H1 (cell line): ENCODE data around the gene CLPTM1L. TPM values are rescaled to one million over a fixed set of nuclear protein-coding genes. Genes with fewer than 3 reads are reported as not detected.
A peak's percentile ranks its signal among the peaks of the same experiment; 100 is the strongest.

Experiments
- CTCF ChIA-PET: fragments of 300-600 bp; sonication (Branson Sonifier 250); formaldehyde crosslinking; loops from one replicate; lab custom pipeline; 2021; ENCODE audit not compliant: partially characterized antibody; lab: Charles Lee
- POLR2A ChIA-PET: fragments of 300-600 bp; sonication (Branson Sonifier 250); formaldehyde crosslinking; loops from one replicate; lab custom pipeline; 2021; ENCODE audit warnings: inconsistent platforms; ENCODE audit not compliant: partially characterized antibody; lab: Charles Lee
- DNase-seq, 2 experiments: peaks; one replicate each; pipeline versions ENCODE4 v3.0.0 to v3.0.0-alpha.2; 2010 to 2022; ENCODE audit warnings: low spot score in 2 of 2, low read depth in 1 of 2, mixed read lengths in 1 of 2
- FAIRE-seq: peaks from 2 replicates; lab custom pipeline; 2011; peaks lifted over from hg19 to GRCh38; lab: Jason Lieb, UNC
- H2AFZ ChIP-seq: 2 replicates; pipeline ENCODE4 v1.8.1; 2012; ENCODE audit warnings: low read length, inconsistent platforms
- H2AK5ac ChIP-seq: 2 replicates; pipeline ENCODE4 v1.6.1; 2013; ENCODE audit warnings: low read depth, low read length
- H2BK120ac ChIP-seq: replicated peaks from 2 replicates; pipeline ENCODE3; 2013; ENCODE audit warnings: low read depth, low read length, inconsistent platforms
- H2BK12ac ChIP-seq: 2 replicates; pipeline ENCODE4 v1.6.1; 2013; ENCODE audit warnings: low read depth, low read length
- H2BK15ac ChIP-seq: 2 replicates; pipeline ENCODE4 v1.6.1; 2013; ENCODE audit warnings: low read length
- H2BK20ac ChIP-seq: 2 replicates; pipeline ENCODE4 v1.6.1; 2013; ENCODE audit warnings: low read length
- H2BK5ac ChIP-seq: 2 replicates; pipeline ENCODE4 v1.6.1; 2013; ENCODE audit warnings: low read depth, low read length
- H3K14ac ChIP-seq: 2 replicates; pipeline ENCODE4 v1.6.1; 2013; ENCODE audit warnings: inconsistent platforms; ENCODE audit not compliant: insufficient read length
- H3K18ac ChIP-seq: 2 replicates; pipeline ENCODE4 v1.6.1; 2013; ENCODE audit warnings: low read length; ENCODE audit errors: extremely low read depth
- H3K23ac ChIP-seq: 2 replicates; pipeline ENCODE4 v1.6.1; 2013; ENCODE audit warnings: inconsistent platforms; ENCODE audit not compliant: insufficient read length
- H3K23me2 ChIP-seq: 2 replicates; pipeline ENCODE4 v1.6.1; 2013; ENCODE audit warnings: low read depth, low read length
- H3K27ac ChIP-seq: 2 replicates; pipeline ENCODE4 v1.6.1; 2011; ENCODE audit warnings: low read depth, low read length, inconsistent platforms
- H3K27me3 ChIP-seq, 4 experiments: replicated peaks in 1 of 4; 1 replicate in 1 of 4; 2 replicates in 3 of 4; pipeline versions ENCODE4 v1.6.1 to v1.8.1; 2011 to 2013; ENCODE audit warnings: low read length in 3 of 4, mild to moderate bottlenecking in 3 of 4, inconsistent platforms in 2 of 4, mixed read lengths in 2 of 4, moderate library complexity in 1 of 4; ENCODE audit not compliant: control insufficient read depth in 3 of 4, insufficient read depth in 3 of 4; ENCODE audit errors: extremely low read depth in 1 of 4
- H3K36me3 ChIP-seq, 4 experiments: 2 replicates each; pipeline versions ENCODE4 v1.6.1 to v1.8.1; 2011 to 2013; ENCODE audit warnings: mild to moderate bottlenecking in 4 of 4, low read length in 3 of 4, moderate library complexity in 2 of 4, control low read depth in 1 of 4, inconsistent platforms in 1 of 4; ENCODE audit not compliant: insufficient read depth in 4 of 4, control insufficient read depth in 2 of 4
- H3K4ac ChIP-seq: replicated peaks from 2 replicates; pipeline ENCODE3; 2013; ENCODE audit warnings: low read length, low read depth, mixed read lengths, inconsistent platforms; ENCODE audit not compliant: insufficient read length
- H3K4me1 ChIP-seq, 4 experiments: replicated peaks in 1 of 4; 1 replicate in 1 of 4; 2 replicates in 3 of 4; pipeline versions ENCODE4 v1.6.1 to v1.8.1; 2011 to 2013; ENCODE audit warnings: low read length in 3 of 4, inconsistent platforms in 2 of 4, mixed read lengths in 1 of 4; ENCODE audit not compliant: insufficient read depth in 4 of 4, control insufficient read depth in 3 of 4
- H3K4me2 ChIP-seq, 2 experiments: 2 replicates each; pipeline versions ENCODE4 v1.6.1 to v1.8.1; 2011 to 2013; ENCODE audit warnings: low read depth in 2 of 2, low read length in 2 of 2, control low read depth in 1 of 2, inconsistent platforms in 1 of 2, mild to moderate bottlenecking in 1 of 2; ENCODE audit not compliant: insufficient read depth in 1 of 2
- H3K4me3 ChIP-seq, 4 experiments: fragments of 200-600, 300-600 bp in 1 of 4; sonication (generic), shearing (Covaris generic), sonication (Bioruptor Twin) in 1 of 4; 2 replicates each; pipeline versions ENCODE4 v1.5.1 to v1.8.1; 2011 to 2016; ENCODE audit warnings: low read length in 4 of 4, low read depth in 3 of 4, control low read depth in 2 of 4, inconsistent platforms in 2 of 4, mild to moderate bottlenecking in 2 of 4, mixed read lengths in 1 of 4, moderate library complexity in 1 of 4; ENCODE audit not compliant: insufficient read depth in 2 of 4; ENCODE audit errors: extremely low read depth in 1 of 4
- H3K56ac ChIP-seq: replicated peaks from 2 replicates; pipeline ENCODE3; 2013; ENCODE audit warnings: low read depth, mild to moderate bottlenecking, mixed read lengths, low read length, inconsistent platforms; ENCODE audit not compliant: insufficient read length
- H3K79me1 ChIP-seq: 2 replicates; pipeline ENCODE4 v1.6.1; 2013; ENCODE audit warnings: low read depth, low read length, control low read depth
- H3K79me2 ChIP-seq, 2 experiments: 2 replicates each; pipeline versions ENCODE4 v1.6.1 to v1.8.1; 2012 to 2013; ENCODE audit warnings: low read length in 2 of 2, mild to moderate bottlenecking in 2 of 2, inconsistent platforms in 1 of 2; ENCODE audit not compliant: insufficient read depth in 2 of 2, control insufficient read depth in 1 of 2
- H3K9ac ChIP-seq, 4 experiments: replicated peaks in 1 of 4; 1 replicate in 1 of 4; 2 replicates in 3 of 4; pipeline versions ENCODE4 v1.6.1 to v1.8.1; 2011 to 2013; ENCODE audit warnings: low read depth in 3 of 4, low read length in 3 of 4, control low read depth in 2 of 4, mild to moderate bottlenecking in 2 of 4, moderate library complexity in 2 of 4, inconsistent platforms in 1 of 4; ENCODE audit errors: extremely low read depth in 1 of 4
- H3K9me3 ChIP-seq, 2 experiments: 2 replicates each; pipeline versions ENCODE4 v1.6.1 to v1.8.1; 2012 to 2013; ENCODE audit warnings: mild to moderate bottlenecking in 2 of 2, moderate library complexity in 2 of 2, control low read depth in 1 of 2, inconsistent platforms in 1 of 2, low read depth in 1 of 2, low read length in 1 of 2, mixed read lengths in 1 of 2; ENCODE audit not compliant: insufficient read depth in 2 of 2
- H4K20me1 ChIP-seq, 2 experiments: replicated peaks in 1 of 2; 2 replicates each; pipeline versions ENCODE3 to v1.8.1; 2011 to 2013; ENCODE audit warnings: inconsistent platforms in 2 of 2, low read length in 2 of 2, mild to moderate bottlenecking in 1 of 2; ENCODE audit not compliant: insufficient read depth in 2 of 2, control insufficient read depth in 1 of 2
- H4K5ac ChIP-seq: 2 replicates; pipeline ENCODE4 v1.6.1; 2013; ENCODE audit warnings: low read length, low read depth, mixed read lengths, inconsistent platforms; ENCODE audit not compliant: insufficient read length
- H4K8ac ChIP-seq: 2 replicates; pipeline ENCODE4 v1.8.0; 2013; ENCODE audit warnings: mild to moderate bottlenecking, moderate library complexity, low read length, inconsistent platforms; ENCODE audit not compliant: insufficient read depth; ENCODE audit errors: extremely low read depth
- H4K91ac ChIP-seq: replicated peaks from 2 replicates; pipeline ENCODE3; 2013; ENCODE audit warnings: low read length, mixed read lengths, inconsistent platforms; ENCODE audit not compliant: insufficient read length
- CHD2 ChIP-seq: IDR thresholded peaks from 2 replicates; pipeline ENCODE4 v1.6.1; 2012; ENCODE audit warnings: low read length, improper control_type of control experiment
- JUN ChIP-seq: IDR thresholded peaks from 2 replicates; pipeline ENCODE4 v1.6.1; 2011; ENCODE audit warnings: low read depth, mild to moderate bottlenecking, improper control_type of control experiment, low read length
- MAFK ChIP-seq: IDR thresholded peaks from 2 replicates; pipeline ENCODE4 v1.6.1; 2012; ENCODE audit warnings: low read depth, mild to moderate bottlenecking, improper control_type of control experiment, low read length
- POU5F1 ChIP-seq: IDR thresholded peaks from 2 replicates; pipeline ENCODE4 v1.6.1; 2011; ENCODE audit warnings: low read depth, mild to moderate bottlenecking, low read length, moderate library complexity
- RAD21 ChIP-seq, 2 experiments: IDR thresholded peaks in 1 of 2; conservative IDR thresholded peaks in 1 of 2; 2 replicates each; pipeline ENCODE4 v1.6.1; 2011; ENCODE audit warnings: low read depth in 2 of 2, low read length in 2 of 2, improper control_type of control experiment in 1 of 2, inconsistent platforms in 1 of 2, mild to moderate bottlenecking in 1 of 2, moderate library complexity in 1 of 2
- TAF1 ChIP-seq: IDR thresholded peaks from 2 replicates; pipeline ENCODE4 v1.6.1; 2011; ENCODE audit warnings: mild to moderate bottlenecking, low read depth, low read length
- WGBS, 2 experiments: shearing (Covaris generic) in 1 of 2; methylation state at CpG; one replicate each; pipeline versions ENCODE4 v1.1.6 to v1.1.7; 2013 to 2015; ENCODE audit warnings: low lambda C conversion rate in 2 of 2, mixed read lengths in 2 of 2, inconsistent platforms in 1 of 2, low coverage in 1 of 2, missing lambda C conversion rate in 1 of 2; ENCODE audit not compliant: insufficient replicate concordance in 2 of 2, insufficient coverage in 1 of 2, insufficient read length in 1 of 2; ENCODE audit errors: extremely low coverage in 1 of 2, missing lambda C conversion rate in 1 of 2; 5-methylcytosine and 5-hydroxymethylcytosine counted together
- polyA plus RNA-seq, 7 experiments: library from polyadenylated mRNA; depleted of rRNA in 3 of 7; stranded (reverse) in 5 of 7; unstranded in 2 of 7; fragments of >200 nt in 5 of 7; fragments of 200-250 nt in 2 of 7; gene quantifications; 1 replicate in 5 of 7; 2 replicates in 1 of 7; 4 replicates in 1 of 7; pipeline versions ENCODE4 v1.2.1 to v1.2.3, GENCODE V29; 2011 to 2013; ENCODE audit warnings: missing spikeins in 2 of 7, mixed read lengths in 2 of 7
- total RNA-seq: library from RNA; stranded (reverse); fragmentation: NEBNext Ultra II Directional; extraction: Animal tissue kit (Norgen Biotek cat#: 25700); gene quantifications from 2 replicates; pipeline ENCODE4 v1.2.1, GENCODE V29; 2021

CLPTM1L gene
- total and polyA plus RNA-seq, 2 of the 8 experiments (the other 6 are each of a cell fraction or from before 2014, with no cell fraction given) = 102 to 119 TPM

DNA sequence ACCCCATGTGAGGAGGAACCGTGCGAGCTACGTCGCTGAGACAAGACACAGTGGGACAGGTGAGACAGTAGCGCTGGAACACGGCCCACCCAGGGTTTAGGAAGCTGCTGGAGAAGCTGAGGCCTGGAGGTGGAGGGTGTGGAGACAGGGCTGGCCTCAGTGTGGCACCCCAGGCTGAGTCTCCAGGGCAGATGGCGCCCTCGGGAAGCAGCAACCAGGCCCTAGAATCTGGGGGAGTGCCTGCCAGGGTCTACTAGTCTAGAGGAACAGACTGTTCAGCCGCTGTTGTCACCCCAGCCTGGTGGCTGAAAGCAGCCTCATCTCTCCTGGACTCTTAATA lies 45.4 kb downstream of the CLPTM1L start:
- H2BK120ac ChIP-seq = no peak overlapping the region
- CTCF ChIA-PET = interaction anchor here (1.2 kb wide), 1 partner anchor 27 kb away, joined by 3 read pairs; no protein-coding TSS in a partner anchor
- no peak overlapping the region for H2AFZ ChIP-seq
- no peaks in the 10 kb centered on the region for H4K20me1 ChIP-seq
- H3K4ac ChIP-seq = no peak overlapping the region
- TF ChIP-seq CHD2 = no peak
- TF ChIP-seq TAF1 = no peak
- no peak for TF ChIP-seq JUN
- TF ChIP-seq MAFK = no peak
- TF ChIP-seq POU5F1 = no peak
- TF ChIP-seq RAD21 (IDR thresholded peaks at IDR 0.05 in 1 of 2, conservative IDR thresholded peaks at IDR 0.05 in 1 of 2; ENCODE audit: low read depth in 2 of 2, low read length in 2 of 2) = peak; percentile 19 to 33; a peak in 3 of 4 replicates
- no peak overlapping the region for H3K4me2 ChIP-seq
- H4K8ac ChIP-seq = peak overlapping the region; percentile 8; the same call in 1 of the 2 replicates
- H3K23ac ChIP-seq = no peak overlapping the region
- H2BK15ac ChIP-seq = no peak overlapping the region
- no peak overlapping the region for H2BK20ac ChIP-seq
- no peak overlapping the region for H3K9ac ChIP-seq
- H2BK5ac ChIP-seq = no peak overlapping the region
- no peaks in the 10 kb centered on the region for H3K36me3 ChIP-seq
- H3K14ac ChIP-seq = no peak overlapping the region
- no peak overlapping the region for H3K18ac ChIP-seq
- DNase-seq (no peak), FAIRE-seq (no peak)
- H3K4me1 ChIP-seq = peaks cover 0 to 7% (median 6%) of the 10 kb centered on the region in 4 experiments; a peak in 5 of 7 replicates
- POLR2A ChIA-PET = interaction anchor here (1.2 kb wide), 1 partner anchor 16 kb away, joined by 5 read pairs; no protein-coding TSS in a partner anchor
- H3K79me1 ChIP-seq = no peaks in the 10 kb centered on the region
- no peak overlapping the region for H3K27ac ChIP-seq
- no peak overlapping the region for H2BK12ac ChIP-seq
- WGBS, 2 experiments = 91% methylated on average over 9 of the region's 9 CpGs; no CpG with 5 or more reads in 1 of the 2 experiments
- no peaks in the 10 kb centered on the region for H3K79me2 ChIP-seq
- peaks cover 8% of the 10 kb centered on the region; the same call in 1 of the 2 replicates for H3K23me2 ChIP-seq
- H2AK5ac ChIP-seq = no peak overlapping the region
- no peaks in the 10 kb centered on the region; a peak in 1 of 4 replicates for H3K9me3 ChIP-seq
- peaks cover 0 to 8% (median 2%) of the 10 kb centered on the region in 4 experiments; a peak in 4 of 7 replicates for H3K27me3 ChIP-seq
- H4K5ac ChIP-seq = no peak overlapping the region
- no peak overlapping the region for H4K91ac ChIP-seq
- no peak overlapping the region for H3K4me3 ChIP-seq
- no peak overlapping the region for H3K56ac ChIP-seq
